K562 (cell line): ENCODE data around the gene TSPAN13. TPM values are rescaled to one million over a fixed set of nuclear protein-coding genes. Genes with fewer than 3 reads are reported as not detected.
A peak's percentile ranks its signal among the peaks of the same experiment; 100 is the strongest.

ENCODE experiments used
- ATAC-seq: fragments of 200-7000 bp; cut with Tn5 transposase; 3 replicates; pipeline ENCODE4 v1.9.1; 2020; ENCODE audit warnings: moderate library complexity
- BruUV-seq: library from RNA; stranded (reverse); fragments of 400-500 nt; replicated peaks from 2 replicates; lab custom pipeline; 2021; lab: Mats Ljungman, UMichigan
- CTCF ChIA-PET: fragments of 300-600 bp; formaldehyde crosslinking; extraction: SDS; loops from one replicate; lab custom pipeline; 2021; ENCODE audit warnings: low intra/inter-chr PET ratio; lab: Yijun Ruan, JAX
- POLR2A ChIA-PET: fragments of 300-600, 350-650 bp; sonication (Branson Sonifier 250); formaldehyde crosslinking; extraction: SDS; loops from one replicate; lab custom pipeline; 2021; ENCODE audit warnings: antibody characterized with exemption, inconsistent platforms; lab: Yijun Ruan, JAX
- DNase-seq, 4 experiments: peaks; one replicate each; pipeline versions ENCODE4 v3.0.0 to v3.0.0-alpha.2; 2011 to 2018; ENCODE audit warnings: low spot score in 3 of 4, mixed read lengths in 3 of 4; ENCODE audit errors: extremely low read depth in 1 of 4
- FAIRE-seq: peaks from 2 replicates; lab custom pipeline; 2011; peaks lifted over from hg19 to GRCh38; lab: Jason Lieb, UNC
- H2AFZ ChIP-seq: 2 replicates; pipeline ENCODE4 v1.6.0; 2011; ENCODE audit warnings: low read depth, low read length, control low read depth, inconsistent platforms
- H3K27ac ChIP-seq: fragments of 200-600 bp; 3 replicates; pipeline ENCODE4 v1.8.0; 2011; ENCODE audit warnings: low read depth, mild to moderate bottlenecking, control low read depth, inconsistent platforms, low read length, moderate library complexity, mixed read lengths; ENCODE audit errors: extremely low read depth
- H3K27me3 ChIP-seq, 2 experiments: fragments of 300-600 bp in 1 of 2; 2 replicates in 1 of 2; 3 replicates in 1 of 2; pipeline versions ENCODE4 v1.6.0 to v1.8.0; 2011; ENCODE audit warnings: inconsistent platforms in 2 of 2, low read length in 2 of 2, mild to moderate bottlenecking in 1 of 2, mixed read lengths in 1 of 2, moderate library complexity in 1 of 2; ENCODE audit not compliant: control insufficient read depth in 2 of 2, insufficient read depth in 2 of 2
- H3K36me3 ChIP-seq: fragments of 300-600 bp; 3 replicates; pipeline ENCODE4 v1.8.0; 2011; ENCODE audit warnings: mild to moderate bottlenecking, low read length, inconsistent platforms; ENCODE audit not compliant: control insufficient read depth, insufficient read depth
- H3K4me1 ChIP-seq, 2 experiments: fragments of 200-600 bp in 1 of 2; replicated peaks in 1 of 2; 2 replicates in 1 of 2; 3 replicates in 1 of 2; pipeline versions ENCODE4 v1.5.1 to v1.8.0; 2011; ENCODE audit warnings: inconsistent platforms in 2 of 2, low read length in 2 of 2, mild to moderate bottlenecking in 1 of 2, mixed read lengths in 1 of 2, moderate library complexity in 1 of 2; ENCODE audit not compliant: control insufficient read depth in 2 of 2, insufficient read depth in 2 of 2
- H3K4me2 ChIP-seq: 2 replicates; pipeline ENCODE4 v1.6.1; 2011; ENCODE audit warnings: low read length, control low read depth, inconsistent platforms, mixed read lengths; ENCODE audit not compliant: insufficient read depth
- H3K4me3 ChIP-seq: fragments of 200-600 bp; sonication (generic), shearing (Covaris generic); 2 replicates; pipeline ENCODE4 v1.5.1; 2016; ENCODE audit warnings: control low read depth, inconsistent platforms
- H3K79me2 ChIP-seq: fragments of 200-600 bp; 3 replicates; pipeline ENCODE4 v1.8.0; 2011; ENCODE audit warnings: low read length, inconsistent platforms; ENCODE audit not compliant: control insufficient read depth, insufficient read depth
- H3K9ac ChIP-seq, 2 experiments: 2 replicates each; pipeline versions ENCODE4 v1.6.0 to v1.6.1; 2011; ENCODE audit warnings: low read depth in 2 of 2, low read length in 2 of 2, control low read depth in 1 of 2, inconsistent platforms in 1 of 2, mild to moderate bottlenecking in 1 of 2, mixed read lengths in 1 of 2; ENCODE audit not compliant: insufficient read depth in 1 of 2
- H3K9me1 ChIP-seq: one replicate; pipeline ENCODE4 v1.6.0; 2011; ENCODE audit warnings: inconsistent platforms, mild to moderate bottlenecking, low read length, moderate library complexity; ENCODE audit not compliant: control insufficient read depth, insufficient read depth
- H3K9me3 ChIP-seq: replicated peaks from 2 replicates; pipeline ENCODE4 v1.5.1; 2011; ENCODE audit warnings: low read depth, low read length, inconsistent platforms; ENCODE audit not compliant: control insufficient read depth, insufficient read depth
- H4K20me1 ChIP-seq: replicated peaks from 2 replicates; pipeline ENCODE4 v1.6.1; 2011; ENCODE audit warnings: low read length, inconsistent platforms, mixed read lengths; ENCODE audit not compliant: control insufficient read depth, insufficient read depth
- BCLAF1 ChIP-seq, 2 experiments: fragments of 450-650 bp in 1 of 2; IDR thresholded peaks; 2 replicates each; pipeline ENCODE4 v1.6.1; 2011 to 2017; ENCODE audit warnings: low read depth in 2 of 2, antibody characterized with exemption in 1 of 2, borderline replicate concordance in 1 of 2, low read length in 1 of 2, mild to moderate bottlenecking in 1 of 2, mixed read lengths in 1 of 2; ENCODE audit not compliant: control insufficient read depth in 1 of 2
- BMI1 ChIP-seq: fragments of 150-350 bp; IDR thresholded peaks from 2 replicates; pipeline ENCODE4 v1.6.1; 2014; ENCODE audit warnings: low read length
- BRD4 ChIP-seq: fragments of 200-600 bp; sonication (generic); IDR thresholded peaks from 2 replicates; pipeline ENCODE4 v1.6.1; 2017; ENCODE audit warnings: inconsistent platforms
- ESRRB ChIP-seq: fragments of 250-450 bp; sonication (Bioruptor Pico); IDR thresholded peaks from 2 replicates; pipeline ENCODE4 v1.5.0; 2020; ENCODE audit warnings: mild to moderate bottlenecking, moderate library complexity, borderline replicate concordance
- HDAC1 ChIP-seq, 2 experiments: fragments of 450-650 bp; IDR thresholded peaks; 2 replicates each; pipeline ENCODE4 v1.6.1; 2016 to 2017; ENCODE audit warnings: inconsistent platforms in 1 of 2, mild to moderate bottlenecking in 1 of 2, moderate library complexity in 1 of 2
- ILK ChIP-seq: fragments of 450-650 bp; IDR thresholded peaks from 2 replicates; pipeline ENCODE4 v1.6.1; 2016; ENCODE audit warnings: missing genetic modification characterization, low read depth, mild to moderate bottlenecking, missing compliant biosample characterization, moderate library complexity, borderline replicate concordance
- NKRF ChIP-seq: fragments of 450-650 bp; IDR thresholded peaks from 2 replicates; pipeline ENCODE4 v1.6.1; 2016; ENCODE audit warnings: borderline replicate concordance
- PHF8 ChIP-seq: fragments of 200-600 bp; sonication (generic); IDR thresholded peaks from 2 replicates; pipeline ENCODE4 v1.6.1; 2012; ENCODE audit warnings: mixed run types, mild to moderate bottlenecking, inconsistent platforms, low read length, moderate library complexity, borderline replicate concordance
- SMARCC2 ChIP-seq: fragments of 450-650 bp; IDR thresholded peaks from 2 replicates; pipeline ENCODE4 v1.6.1; 2017; ENCODE audit warnings: antibody characterized with exemption, moderate library complexity, mild to moderate bottlenecking, low read depth
- SOX6 ChIP-seq: fragments of 450-650 bp; IDR thresholded peaks from 2 replicates; pipeline ENCODE4 v1.6.1; 2014; ENCODE audit warnings: mild to moderate bottlenecking
- SRSF3 ChIP-seq: fragments of 200-400 bp; formaldehyde crosslinking; IDR thresholded peaks from 2 replicates; pipeline ENCODE4 v1.6.1; 2016; ENCODE audit warnings: mild to moderate bottlenecking, low read length, moderate library complexity; ENCODE audit not compliant: insufficient read depth
- WGBS: fragments of 100-300 bp; shearing (Covaris generic); methylation state at CpG from one replicate; pipeline ENCODE4 v1.1.6; 2016; ENCODE audit warnings: low coverage, mixed read lengths; ENCODE audit not compliant: insufficient coverage; ENCODE audit errors: missing lambda C conversion rate; 5-methylcytosine and 5-hydroxymethylcytosine counted together
- in situ Hi-C: fragments of 300-500 bp; cut with MboI; formaldehyde crosslinking; loops from 4 replicates; pipeline ENCODE4 v1.15.0; 2018; ENCODE audit warnings: inconsistent platforms, mixed read lengths
- intact Hi-C: fragments of 100-400 bp; cut with micrococcal nuclease; formaldehyde crosslinking; loops from 2 replicates; pipeline ENCODE4 v1.14.2; 2022
- polyA plus RNA-seq, 8 experiments: library from polyadenylated mRNA; depleted of rRNA in 4 of 8; stranded (reverse) in 5 of 8; unstranded in 3 of 8; fragments of >200 nt; fragmentation: Nextera tagmentation in 2 of 8; fragmentation: Illumina TruSeq in 1 of 8; extraction: Ambion mirVana in 2 of 8; extraction: Trizol in 1 of 8; gene quantifications; 2 replicates each; pipeline versions ENCODE4 v1.2.1 to v1.2.3, GENCODE V29; 2011 to 2014; ENCODE audit warnings: inconsistent platforms in 1 of 8, missing spikeins in 1 of 8
- total RNA-seq, 7 experiments: library from RNA; depleted of rRNA in 6 of 7; stranded (reverse); fragments of >200 nt in 6 of 7; fragmentation: Illumina TruSeq in 2 of 7; extraction: Trizol in 2 of 7; gene quantifications; 2 replicates each; pipeline versions ENCODE4 v1.2.1 to v1.2.3, GENCODE V29; 2011 to 2021; ENCODE audit warnings: low replicate concordance in 1 of 7
- TF ChIP-seq, protein P1 (sequence below): sonication (generic); formaldehyde crosslinking; IDR thresholded peaks from 2 replicates; pipeline ENCODE4 v1.8.0; 2022; ENCODE audit warnings: mild to moderate bottlenecking, missing genetic modification reagents, borderline replicate concordance

TSPAN13 gene
- total and polyA plus RNA-seq, 9 of the 15 experiments (the other 6 are each of a cell fraction or from before 2014, with no cell fraction given), result 7.8 to 46.3 (median 20.0) TPM

DNA sequence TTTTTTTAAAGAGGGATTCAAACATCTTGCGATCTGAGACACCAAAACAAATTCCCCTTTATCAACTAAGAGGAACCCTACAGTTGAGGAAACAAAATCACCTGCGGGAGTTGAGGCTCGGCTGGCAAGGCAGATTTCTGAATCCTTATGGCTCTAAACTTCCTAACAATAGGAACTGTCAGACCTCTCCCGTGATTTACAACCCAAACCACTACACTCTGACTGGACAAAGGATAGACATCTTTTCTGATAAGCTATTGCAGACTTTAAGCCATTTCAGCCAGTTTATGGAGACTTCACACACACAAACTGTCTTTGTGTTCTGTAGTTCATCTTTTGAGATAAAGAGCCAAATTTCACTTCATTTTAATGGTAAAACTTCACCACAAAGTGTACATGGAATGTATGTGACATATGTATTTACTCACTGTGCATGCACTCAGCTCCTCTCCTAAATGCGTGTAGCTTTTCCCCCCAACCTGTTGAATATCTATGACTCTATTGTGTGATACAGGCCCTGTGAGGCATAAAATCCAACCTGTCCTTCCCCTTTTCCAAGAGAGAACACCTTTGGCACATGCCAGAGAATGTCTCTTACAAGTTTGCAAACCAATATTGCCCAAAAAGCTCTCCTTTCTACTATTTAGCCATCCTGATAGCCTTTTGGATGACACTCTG is 15.4 kb upstream of the TSPAN13 start:
- no peaks in the 10 kb centered on the region for H4K20me1 ChIP-seq
- CTCF ChIA-PET, result no interaction called here
- H3K27me3 ChIP-seq, result no peaks in the 10 kb centered on the region
- H3K9me1 ChIP-seq, result no peaks in the 10 kb centered on the region
- peaks cover 29 to 42% of the 10 kb centered on the region in 2 experiments for H3K4me1 ChIP-seq
- no peak overlapping the region for H3K9ac ChIP-seq
- in situ Hi-C loops, result no loop called here
- H3K4me2 ChIP-seq, result no peak overlapping the region
- H3K79me2 ChIP-seq, result no peaks in the 10 kb centered on the region
- H2AFZ ChIP-seq, result no peak overlapping the region
- 36% methylated on average over 5 of the region's 5 CpGs for WGBS
- no peaks in the 10 kb centered on the region for H3K9me3 ChIP-seq
- H3K4me3 ChIP-seq, result no peak overlapping the region
- DNase-seq, result no peak
- POLR2A ChIA-PET, result interaction anchor here (1.0 to 1.3 kb wide), 2 partner anchors 10 to 16 kb away, joined by 3 to 4 read pairs; no protein-coding TSS in a partner anchor
- intact Hi-C loops, result no loop called here
- H3K36me3 ChIP-seq, result no peaks in the 10 kb centered on the region
- ATAC-seq, result no peak
- BruUV-seq, result no TSS peak
- no peak overlapping the region for H3K27ac ChIP-seq
- FAIRE-seq, result no peak
- TF ChIP-seq HDAC1 (IDR thresholded peaks at IDR 0.05), result no peak
- TF ChIP-seq ILK, result no peak
- TF ChIP-seq SRSF3, result no peak
- TF ChIP-seq ESRRB (CRISPR knock-in tag), result no peak
- TF ChIP-seq PHF8, result no peak
- no peak for TF ChIP-seq BMI1
- peak; percentile 88 for TF ChIP-seq SOX6
- TF ChIP-seq BCLAF1 (IDR thresholded peaks at IDR 0.05; ENCODE audit: borderline replicate concordance in 1 of 2, control insufficient read depth in 1 of 2, low read depth in 2 of 2, low read length in 1 of 2), result no peak
- TF ChIP-seq BRD4, result no peak
- TF ChIP-seq, protein P1, sequence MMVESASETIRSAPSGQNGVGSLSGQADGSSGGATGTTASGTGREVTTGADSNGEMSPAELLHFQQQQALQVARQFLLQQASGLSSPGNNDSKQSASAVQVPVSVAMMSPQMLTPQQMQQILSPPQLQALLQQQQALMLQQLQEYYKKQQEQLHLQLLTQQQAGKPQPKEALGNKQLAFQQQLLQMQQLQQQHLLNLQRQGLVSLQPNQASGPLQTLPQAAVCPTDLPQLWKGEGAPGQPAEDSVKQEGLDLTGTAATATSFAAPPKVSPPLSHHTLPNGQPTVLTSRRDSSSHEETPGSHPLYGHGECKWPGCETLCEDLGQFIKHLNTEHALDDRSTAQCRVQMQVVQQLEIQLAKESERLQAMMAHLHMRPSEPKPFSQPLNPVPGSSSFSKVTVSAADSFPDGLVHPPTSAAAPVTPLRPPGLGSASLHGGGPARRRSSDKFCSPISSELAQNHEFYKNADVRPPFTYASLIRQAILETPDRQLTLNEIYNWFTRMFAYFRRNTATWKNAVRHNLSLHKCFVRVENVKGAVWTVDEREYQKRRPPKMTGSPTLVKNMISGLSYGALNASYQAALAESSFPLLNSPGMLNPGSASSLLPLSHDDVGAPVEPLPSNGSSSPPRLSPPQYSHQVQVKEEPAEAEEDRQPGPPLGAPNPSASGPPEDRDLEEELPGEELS (CRISPR knock-in tag), result no peak
- TF ChIP-seq SMARCC2, result no peak
- no peak for TF ChIP-seq NKRF
